ENCODE results near the gene PPP1CA. TPM values are rescaled to one million over a fixed set of nuclear protein-coding genes. Genes with fewer than 3 reads are reported as not detected.

Gene PPP1CA
- total and polyA plus RNA-seq, 3 donors from 2014 or later = 79.7 to 129 (median 100) TPM

- Histone ChIP-seq H3K36me3 (ENCODE audit: low read depth, missing control alignments) (no peaks in the 10 kb centered on the region), H3K27me3 (no peaks in the 10 kb centered on the region), H3K27ac (peak overlapping the region in 1 of 2 donors; percentile 97), H3K9me3 (no peaks in the 10 kb centered on the region), H3K4me3 (no peak overlapping the region), H3K4me1 (peaks cover 39% of the 10 kb centered on the region)
- peak; percentile 62 for DNase-seq
- 50 to 55% methylated on average over 9 to 11 of the region's 11 CpGs for WGBS, 2 donors
- intact Hi-C loops (cut with DNase I; ENCODE audit: low total_unique reads) = loop anchor here (5.0 kb wide), 1 partner anchor 36 kb away; no protein-coding TSS in a partner anchor
- TF ChIP-seq CTCF (IDR thresholded peaks at IDR 0.05) (peak; percentile 83 to 94 (median 90)), POLR2A (IDR thresholded peaks at IDR 0.05) (no peak)
Observed at GRCh38 chr11:67351275-67352005, 50.2 kb downstream of the PPP1CA start.

- Histone ChIP-seq H3K4me1 (peaks cover 28% of the 10 kb centered on the region), H3K27me3 (no peaks in the 10 kb centered on the region), H3K4me3 (no peak overlapping the region), H3K36me3 (ENCODE audit: low read depth, missing control alignments) (no peaks in the 10 kb centered on the region), H3K27ac (no peak overlapping the region), H3K9me3 (no peaks in the 10 kb centered on the region)
- no peak for DNase-seq
- TF ChIP-seq POLR2A (IDR thresholded peaks at IDR 0.05) (no peak), CTCF (IDR thresholded peaks at IDR 0.05) (no peak)
- intact Hi-C loops (cut with DNase I; ENCODE audit: low total_unique reads) = loop anchor here (5.0 kb wide), 1 partner anchor 37 kb away; no protein-coding TSS in a partner anchor
- 84 to 87% methylated on average over 4 of the region's 4 CpGs for WGBS, 2 donors
Observed at GRCh38 chr11:67349928-67350465, 51.7 kb downstream of the PPP1CA start.

- Histone ChIP-seq H3K4me1 (peaks cover 22% of the 10 kb centered on the region), H3K4me3 (no peak overlapping the region), H3K36me3 (ENCODE audit: low read depth, missing control alignments) (no peaks in the 10 kb centered on the region), H3K27me3 (no peaks in the 10 kb centered on the region), H3K27ac (no peak overlapping the region), H3K9me3 (no peaks in the 10 kb centered on the region)
- no peak for TF ChIP-seq CTCF (IDR thresholded peaks at IDR 0.05)
- TF ChIP-seq POLR2A (IDR thresholded peaks at IDR 0.05) = no peak
- intact Hi-C loops (cut with DNase I; ENCODE audit: low total_unique reads) = no loop called here
- 76 to 93% methylated on average over 2 of the region's 2 CpGs for WGBS, 2 donors
- no peak for DNase-seq
Observed at GRCh38 chr11:67349457-67349856, 52.2 kb downstream of the PPP1CA start.

GRCh38 chr11:67349036-67349435 is 52.6 kb downstream of the PPP1CA start:
- intact Hi-C loops (cut with DNase I; ENCODE audit: low total_unique reads) = no loop called here
- Histone ChIP-seq H3K4me1 (peaks cover 18% of the 10 kb centered on the region), H3K9me3 (no peaks in the 10 kb centered on the region), H3K36me3 (ENCODE audit: low read depth, missing control alignments) (no peaks in the 10 kb centered on the region), H3K27ac (no peak overlapping the region), H3K4me3 (no peak overlapping the region), H3K27me3 (no peaks in the 10 kb centered on the region)
- no peak for DNase-seq
- TF ChIP-seq CTCF (IDR thresholded peaks at IDR 0.05) (no peak), POLR2A (IDR thresholded peaks at IDR 0.05) (no peak)
- WGBS, 2 donors = 74 to 82% methylated on average over 5 of the region's 5 CpGs

Small RNA genes within 50 kb of the gene (small RNA-seq; reads per million reads assigned to genes)
- gene RN7SKP239 (0 to 0.09 reads per million in 2 donors), gene RNU6-1238P (0 reads per million in 2 donors)

Other genes starting within 250 kb of the PPP1CA start
- gene GRK2, start 135.4 kb downstream of the PPP1CA start, total RNA-seq = 10 to 100 TPM; 64.3 to 87.6 TPM
- gene GRK2, start 135.4 kb downstream of the PPP1CA start, polyA plus RNA-seq (ENCODE audit: insufficient read depth, low read depth, low replicate concordance) = 45.6 TPM
- 10 to 100 TPM; 66.2 to 73.3 TPM for gene ANKRD13D, start 112.6 kb downstream of the PPP1CA start, total RNA-seq
- 32.8 TPM for gene ANKRD13D, start 112.6 kb downstream of the PPP1CA start, polyA plus RNA-seq (ENCODE audit: insufficient read depth, low read depth, low replicate concordance)
- gene SSH3, start 98.3 kb downstream of the PPP1CA start, total RNA-seq = 1 to 10 TPM; 6.9 to 9.8 TPM
- gene SSH3, start 98.3 kb downstream of the PPP1CA start, polyA plus RNA-seq (ENCODE audit: insufficient read depth, low read depth, low replicate concordance) = 8.6 TPM
- 10 to 100 TPM; 53.8 to 59.1 TPM for gene POLD4, start 48.3 kb downstream of the PPP1CA start, total RNA-seq
- 54.6 TPM for gene POLD4, start 48.3 kb downstream of the PPP1CA start, polyA plus RNA-seq (ENCODE audit: insufficient read depth, low read depth, low replicate concordance)
- 1 to 10 TPM; 3.7 to 6.8 TPM for gene CLCF1, start 28.3 kb downstream of the PPP1CA start, total RNA-seq
- gene CLCF1, start 28.3 kb downstream of the PPP1CA start, polyA plus RNA-seq (ENCODE audit: insufficient read depth, low read depth, low replicate concordance) = 2.7 TPM
- 10 to 100 TPM; 35.8 to 46.2 TPM for gene RAD9A, start 9.9 kb downstream of the PPP1CA start, total RNA-seq
- 25.7 TPM for gene RAD9A, start 9.9 kb downstream of the PPP1CA start, polyA plus RNA-seq (ENCODE audit: insufficient read depth, low read depth, low replicate concordance)
- 1 to 10 TPM; 1.8 to 3.8 TPM for gene TBC1D10C, start 2.2 kb upstream of the PPP1CA start, total RNA-seq
- 3.3 TPM for gene TBC1D10C, start 2.2 kb upstream of the PPP1CA start, polyA plus RNA-seq (ENCODE audit: insufficient read depth, low read depth, low replicate concordance)
- 1 to 10 TPM in 1 of 2 donors, under 1 TPM in 1; 0.74 to 1.3 TPM for gene CARNS1, start 13.8 kb upstream of the PPP1CA start, total RNA-seq
- gene CARNS1, start 13.8 kb upstream of the PPP1CA start, polyA plus RNA-seq (ENCODE audit: insufficient read depth, low read depth, low replicate concordance) = 1.6 TPM
- gene RPS6KB2, start 26.6 kb upstream of the PPP1CA start, total RNA-seq = 10 to 100 TPM; 46.5 to 47.4 TPM
- 30.1 TPM for gene RPS6KB2, start 26.6 kb upstream of the PPP1CA start, polyA plus RNA-seq (ENCODE audit: insufficient read depth, low read depth, low replicate concordance)
- gene PTPRCAP, start 35.8 kb upstream of the PPP1CA start, total RNA-seq = 1 to 10 TPM; 3.1 to 5.2 TPM
- 5.6 TPM for gene PTPRCAP, start 35.8 kb upstream of the PPP1CA start, polyA plus RNA-seq (ENCODE audit: insufficient read depth, low read depth, low replicate concordance)
- 10 to 100 TPM; 34.6 to 48.6 TPM for gene CORO1B, start 41.6 kb upstream of the PPP1CA start, total RNA-seq
- 34.3 TPM for gene CORO1B, start 41.6 kb upstream of the PPP1CA start, polyA plus RNA-seq (ENCODE audit: insufficient read depth, low read depth, low replicate concordance)
- gene GPR152, start 50.9 kb upstream of the PPP1CA start, total RNA-seq = not detected
- gene GPR152, start 50.9 kb upstream of the PPP1CA start, polyA plus RNA-seq (ENCODE audit: insufficient read depth, low read depth, low replicate concordance) = not detected
- gene CABP4, start 53.5 kb upstream of the PPP1CA start, total RNA-seq = 1 to 10 TPM in 1 of 2 donors, under 1 TPM in 1; 0.87 to 1.2 TPM
- gene CABP4, start 53.5 kb upstream of the PPP1CA start, polyA plus RNA-seq (ENCODE audit: insufficient read depth, low read depth, low replicate concordance) = 0.98 TPM
- gene TMEM134, start 67.4 kb upstream of the PPP1CA start, total RNA-seq = 100 to 1,000 TPM; 126 to 149 TPM
- 97.5 TPM for gene TMEM134, start 67.4 kb upstream of the PPP1CA start, polyA plus RNA-seq (ENCODE audit: insufficient read depth, low read depth, low replicate concordance)
- gene AIP, start 81.2 kb upstream of the PPP1CA start, total RNA-seq = 10 to 100 TPM; 34.6 to 61.7 TPM
- gene AIP, start 81.2 kb upstream of the PPP1CA start, polyA plus RNA-seq (ENCODE audit: insufficient read depth, low read depth, low replicate concordance) = 60.7 TPM
- gene PITPNM1, start 103.5 kb upstream of the PPP1CA start, total RNA-seq = 10 to 100 TPM; 15.5 to 23.5 TPM
- gene PITPNM1, start 103.5 kb upstream of the PPP1CA start, polyA plus RNA-seq (ENCODE audit: insufficient read depth, low read depth, low replicate concordance) = 19.6 TPM
- 10 to 100 TPM; 26.4 to 38.0 TPM for gene CDK2AP2, start 106.3 kb upstream of the PPP1CA start, total RNA-seq
- gene CDK2AP2, start 106.3 kb upstream of the PPP1CA start, polyA plus RNA-seq (ENCODE audit: insufficient read depth, low read depth, low replicate concordance) = 20.9 TPM
- gene CABP2, start 121.6 kb upstream of the PPP1CA start, total RNA-seq = not detected
- not detected for gene CABP2, start 121.6 kb upstream of the PPP1CA start, polyA plus RNA-seq (ENCODE audit: insufficient read depth, low read depth, low replicate concordance)
- 100 to 1,000 TPM; 117 to 201 TPM for gene GSTP1, start 182.0 kb upstream of the PPP1CA start, total RNA-seq
- gene GSTP1, start 182.0 kb upstream of the PPP1CA start, polyA plus RNA-seq (ENCODE audit: insufficient read depth, low read depth, low replicate concordance) = 211 TPM
- 100 to 1,000 TPM; 312 to 369 TPM for gene NDUFV1, start 205.1 kb upstream of the PPP1CA start, total RNA-seq
- gene NDUFV1, start 205.1 kb upstream of the PPP1CA start, polyA plus RNA-seq (ENCODE audit: insufficient read depth, low read depth, low replicate concordance) = 187 TPM
- 1 to 10 TPM; 6.2 to 7.0 TPM for gene NUDT8, start 228.1 kb upstream of the PPP1CA start, total RNA-seq
- gene NUDT8, start 228.1 kb upstream of the PPP1CA start, polyA plus RNA-seq (ENCODE audit: insufficient read depth, low read depth, low replicate concordance) = 4.0 TPM
- gene TBX10, start 237.9 kb upstream of the PPP1CA start, total RNA-seq = under 1 TPM in 1 of 2 donors, not detected in 1; 0.50 TPM
- not detected for gene TBX10, start 237.9 kb upstream of the PPP1CA start, polyA plus RNA-seq (ENCODE audit: insufficient read depth, low read depth, low replicate concordance)
- gene ACY3, start 248.9 kb upstream of the PPP1CA start, total RNA-seq = under 1 TPM in 1 of 2 donors, not detected in 1; 0.50 TPM
- 0.66 TPM for gene ACY3, start 248.9 kb upstream of the PPP1CA start, polyA plus RNA-seq (ENCODE audit: insufficient read depth, low read depth, low replicate concordance)